ENCODE measurements around the gene NAA60. TPM values are rescaled to one million over a fixed set of nuclear protein-coding genes. Genes with fewer than 3 reads are reported as not detected.
A peak's percentile ranks its signal among the peaks of the same experiment; 100 is the strongest.

NAA60 gene
- total RNA-seq, 2 experiments from 2014 or later: 20.0 to 27.1 TPM

DNA sequence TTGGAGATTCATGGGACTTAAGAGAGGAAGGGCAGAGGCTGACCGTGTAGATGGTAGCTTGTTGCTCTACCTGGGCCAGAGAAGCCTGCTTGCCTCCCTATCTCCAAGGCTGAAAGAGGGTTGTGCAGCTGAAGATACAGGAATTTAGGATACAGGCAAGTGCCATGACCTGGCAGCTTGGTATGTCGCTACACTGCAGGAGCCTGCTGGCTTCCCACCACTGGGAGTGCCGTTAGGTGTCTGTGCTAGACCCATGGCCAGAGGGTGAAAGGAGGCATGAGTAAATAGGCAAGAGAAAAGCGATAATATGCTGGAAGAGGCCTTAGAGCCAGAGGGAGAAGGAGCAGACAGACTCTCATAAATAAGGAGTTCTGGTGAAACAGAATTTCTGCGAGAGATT, 10.6 kb downstream of the NAA60 start:
- CTCF ChIA-PET: interaction anchor here (1.1 kb wide), 1 partner anchor 11 kb away, joined by 3 read pairs; the partner anchor contains the start of genes NAA60 and ZNF597
- no peak overlapping the region for H3K27ac Mint-ChIP-seq
- intact Hi-C loops (cut with micrococcal nuclease): no loop called here

DNA sequence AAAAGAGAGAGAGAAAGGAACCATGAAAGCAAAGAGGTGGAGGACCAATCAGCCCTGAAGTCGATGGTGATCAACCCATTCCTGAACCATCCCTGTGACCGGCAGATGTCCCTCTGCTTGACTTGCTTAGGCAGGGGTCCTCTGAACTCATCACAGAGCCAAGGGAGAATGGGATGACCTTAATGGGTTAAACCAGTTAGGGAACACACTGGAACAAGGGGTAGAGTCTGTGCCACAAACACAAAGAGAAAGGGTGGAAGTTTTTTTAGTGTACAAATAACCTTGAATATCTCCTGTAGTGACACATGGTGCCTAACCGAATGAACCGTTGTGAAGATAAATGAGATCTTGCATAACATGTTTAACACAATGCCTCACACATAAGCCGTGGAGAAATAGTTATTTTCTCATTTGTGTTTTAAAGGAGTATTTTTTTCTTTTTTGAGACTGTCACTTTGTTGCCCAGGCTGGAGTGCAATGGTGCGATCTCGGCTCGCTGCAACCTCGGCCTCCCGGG, 11.2 kb downstream of the NAA60 start:
- DNase-seq: no peak
- Mint-ChIP-seq H3K27me3 (ENCODE audit: low read depth) (no peaks in the 10 kb centered on the region), H3K27ac (no peak overlapping the region), H3K4me3 (no peak overlapping the region), H3K4me1 (ENCODE audit: low read depth) (peaks cover 19% of the 10 kb centered on the region), H3K9me3 (no peaks in the 10 kb centered on the region), H3K36me3 (ENCODE audit: low read depth) (peaks cover 4% of the 10 kb centered on the region)
- CTCF ChIA-PET: interaction anchor here (1.1 kb wide), 1 partner anchor 11 kb away, joined by 3 read pairs; the partner anchor contains the start of genes NAA60 and ZNF597
- intact Hi-C loops (cut with micrococcal nuclease): loop anchor here (5.0 kb wide), 1 partner anchor 123 kb away; the partner anchor contains the start of gene NLRC3

More for the DNA sequence above, 10.6 kb downstream of the NAA60 start:
- H3K36me3 Mint-ChIP-seq (ENCODE audit: low read depth): peaks cover 4% of the 10 kb centered on the region
- no peaks in the 10 kb centered on the region for H3K27me3 Mint-ChIP-seq (ENCODE audit: low read depth)
- H3K4me1 Mint-ChIP-seq (ENCODE audit: low read depth): peaks cover 13% of the 10 kb centered on the region
- H3K4me3 Mint-ChIP-seq: no peak overlapping the region
- no peak for DNase-seq
- H3K9me3 Mint-ChIP-seq: no peaks in the 10 kb centered on the region

DNA sequence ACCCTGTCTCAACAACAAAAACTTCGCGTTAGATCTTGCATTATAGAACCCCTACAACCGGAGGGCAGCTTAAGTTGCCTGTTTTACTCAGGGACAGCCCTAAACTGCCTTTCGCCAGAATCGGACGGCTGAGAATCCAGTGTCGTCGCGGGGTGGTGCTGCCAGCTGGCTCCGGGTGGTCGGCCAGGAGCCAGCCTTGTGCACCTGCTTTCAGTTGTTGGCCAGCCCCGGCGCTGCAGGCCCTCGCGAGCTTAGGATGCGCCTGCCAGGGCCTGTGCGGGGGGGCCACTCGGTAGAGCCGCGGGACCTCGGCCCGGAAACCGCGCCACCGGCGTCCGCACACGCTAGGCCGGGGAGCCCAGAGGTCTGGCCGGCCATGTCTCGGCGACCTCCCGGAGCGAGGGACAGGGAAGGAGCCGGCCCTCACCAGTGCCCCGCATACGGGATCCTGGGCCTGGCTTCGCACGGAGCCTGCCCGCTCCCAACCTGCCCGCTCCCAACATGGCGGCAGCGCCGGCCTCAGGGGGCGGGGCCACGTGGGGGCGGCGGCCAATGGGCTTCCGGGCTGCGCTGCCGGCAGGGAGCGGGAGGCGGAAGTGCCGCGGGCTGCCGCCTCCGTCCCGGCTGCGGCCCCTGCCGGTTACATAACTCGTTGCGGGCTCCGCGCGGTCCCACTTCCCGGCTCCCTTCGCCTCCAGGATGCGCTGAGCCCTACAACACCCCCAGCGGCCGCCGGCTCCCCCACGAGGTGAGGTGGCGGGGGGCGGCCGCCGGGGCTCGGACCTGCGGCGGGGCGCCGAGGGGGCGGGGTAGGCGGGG, 14.2 kb downstream of the NAA60 start:
- H3K27ac Mint-ChIP-seq: peak overlapping the region; percentile 88
- H3K4me1 Mint-ChIP-seq (ENCODE audit: low read depth): peaks cover 44% of the 10 kb centered on the region
- DNase-seq: peak; percentile 91
- CTCF ChIA-PET: interaction anchor here (0.6 to 0.9 kb wide), 3 partner anchors 13 to 168 kb away, joined by 3 to 4 read pairs (median 3); no protein-coding TSS in a partner anchor
- no peaks in the 10 kb centered on the region for H3K27me3 Mint-ChIP-seq (ENCODE audit: low read depth)
- H3K36me3 Mint-ChIP-seq (ENCODE audit: low read depth): peaks cover 1% of the 10 kb centered on the region
- intact Hi-C loops (cut with micrococcal nuclease): loop anchor here (1.0 to 5.0 kb wide), 9 partner anchors 13 to 275 kb away; partner anchors contain the start of genes NLRC3, OR1F1, TIGD7 and ZNF174
- H3K9me3 Mint-ChIP-seq: no peaks in the 10 kb centered on the region
- peak overlapping the region; percentile 79 for H3K4me3 Mint-ChIP-seq

DNA sequence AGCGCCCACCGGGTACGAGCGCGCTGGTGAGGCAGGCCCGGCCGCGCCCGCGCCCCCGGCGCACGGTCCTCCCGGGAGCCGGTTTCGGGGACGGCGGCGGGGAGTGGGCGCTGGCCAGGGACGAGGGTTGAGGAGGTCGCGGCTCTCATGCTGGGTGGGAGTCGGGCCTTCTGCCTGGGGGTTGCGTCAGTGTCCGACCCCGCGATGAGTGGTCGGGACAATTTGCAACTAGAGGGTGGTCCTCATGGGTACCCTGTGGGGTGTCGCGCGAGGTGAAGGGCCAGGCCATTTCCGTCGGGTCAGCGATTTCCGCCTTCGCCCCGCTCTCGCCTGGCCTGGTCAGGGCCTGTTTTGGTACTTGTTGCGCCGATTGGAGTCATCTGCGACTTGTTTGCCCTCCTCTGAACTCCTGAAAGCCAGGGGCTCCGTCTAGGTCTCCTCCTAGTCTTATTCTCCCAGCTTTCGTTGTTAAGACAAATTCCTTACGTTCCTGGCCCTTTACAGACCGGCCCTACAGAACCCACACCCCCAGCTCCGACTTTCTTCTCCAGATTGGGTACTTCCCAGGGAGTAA, 14.9 kb downstream of the NAA60 start:
- Mint-ChIP-seq H3K36me3 (ENCODE audit: low read depth) (peaks cover 1% of the 10 kb centered on the region), H3K4me3 (peak overlapping the region; percentile 88), H3K27ac (peak overlapping the region; percentile 87), H3K9me3 (no peaks in the 10 kb centered on the region), H3K4me1 (ENCODE audit: low read depth) (peaks cover 44% of the 10 kb centered on the region), H3K27me3 (ENCODE audit: low read depth) (no peaks in the 10 kb centered on the region)
- CTCF ChIA-PET: interaction anchor here (0.7 kb wide), 1 partner anchor 327 kb away, joined by 3 read pairs; no protein-coding TSS in a partner anchor
- intact Hi-C loops (cut with micrococcal nuclease): loop anchor here (1.0 to 5.0 kb wide), 3 partner anchors 119 to 276 kb away; partner anchors contain the start of gene NLRC3
- DNase-seq: no peak

DNA sequence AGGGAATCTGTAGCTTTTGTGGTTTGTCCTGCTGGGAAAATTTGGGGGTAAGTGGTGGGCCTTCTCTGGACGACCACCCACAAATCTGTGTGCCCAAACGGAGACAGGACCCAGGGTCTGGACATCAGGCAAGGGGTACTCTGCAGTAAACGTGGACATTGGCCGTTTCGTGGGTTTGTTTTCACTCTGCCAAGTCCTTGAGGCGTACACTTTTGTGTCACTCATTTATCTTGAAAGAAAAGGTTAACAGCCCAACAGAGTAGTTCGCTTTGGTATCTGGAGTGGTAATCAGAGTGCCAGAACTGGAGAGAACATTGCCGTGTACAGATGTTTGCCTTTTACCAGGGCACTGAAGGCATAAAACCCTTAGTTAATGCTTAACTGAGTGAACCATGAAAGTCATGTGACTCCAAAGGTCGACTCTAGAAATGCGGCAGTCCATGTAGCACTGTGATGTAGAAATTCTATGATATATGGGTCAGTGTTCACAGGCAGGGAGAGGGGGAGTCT, 15.4 kb downstream of the NAA60 start:
- intact Hi-C loops (cut with micrococcal nuclease): loop anchor here (1.0 to 5.0 kb wide), 3 partner anchors 118 to 276 kb away; partner anchors contain the start of gene NLRC3
- Mint-ChIP-seq H3K27ac (peak overlapping the region; percentile 87), H3K4me1 (ENCODE audit: low read depth) (peaks cover 48% of the 10 kb centered on the region), H3K36me3 (ENCODE audit: low read depth) (peaks cover 1% of the 10 kb centered on the region), H3K27me3 (ENCODE audit: low read depth) (no peaks in the 10 kb centered on the region), H3K4me3 (peak overlapping the region; percentile 88), H3K9me3 (no peaks in the 10 kb centered on the region)
- CTCF ChIA-PET: interaction anchor here (0.7 kb wide), 1 partner anchor 327 kb away, joined by 3 read pairs; no protein-coding TSS in a partner anchor
- no peak for DNase-seq

DNA sequence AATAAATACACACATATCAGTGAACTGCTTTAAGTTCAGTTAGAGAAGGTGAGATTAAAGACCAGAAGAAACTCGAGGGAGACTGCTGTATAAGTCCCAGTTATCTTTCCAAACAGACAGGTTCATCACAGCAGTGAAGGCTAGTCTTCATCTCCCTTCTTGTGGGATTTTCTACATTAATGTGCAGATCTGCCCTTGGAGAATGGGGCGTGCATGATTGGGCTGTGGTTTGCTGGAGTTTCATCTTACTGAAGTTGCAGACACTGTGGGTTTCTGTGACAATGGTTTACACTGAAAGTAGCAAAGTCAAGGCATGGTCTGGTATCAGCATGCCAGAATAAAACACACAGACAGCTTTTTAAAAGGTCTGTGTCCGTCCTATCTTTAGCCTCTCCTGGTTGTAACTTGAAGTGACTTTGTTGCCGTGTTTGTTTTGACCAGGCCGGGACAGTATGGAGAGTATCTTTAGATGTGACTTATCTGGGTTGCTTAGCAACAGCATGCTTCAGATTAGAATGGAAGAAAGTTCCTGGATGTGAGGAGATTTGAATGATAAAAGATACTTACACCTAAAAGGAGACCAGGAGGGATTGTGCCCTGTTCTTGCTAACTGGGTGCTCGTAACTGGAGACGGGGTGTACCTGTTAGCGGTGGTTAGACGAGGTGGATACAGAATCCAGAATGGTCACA, 16.1 kb downstream of the NAA60 start:
- H3K4me3 Mint-ChIP-seq: peak overlapping the region; percentile 88
- H3K27ac Mint-ChIP-seq: peak overlapping the region; percentile 87
- peak; percentile 40 for DNase-seq
- H3K36me3 Mint-ChIP-seq (ENCODE audit: low read depth): peaks cover 1% of the 10 kb centered on the region
- H3K4me1 Mint-ChIP-seq (ENCODE audit: low read depth): peaks cover 53% of the 10 kb centered on the region
- no peaks in the 10 kb centered on the region for H3K27me3 Mint-ChIP-seq (ENCODE audit: low read depth)
- no peaks in the 10 kb centered on the region for H3K9me3 Mint-ChIP-seq
- intact Hi-C loops (cut with micrococcal nuclease): loop anchor here (2.0 to 5.0 kb wide), 2 partner anchors 118 to 277 kb away; partner anchors contain the start of gene NLRC3
- CTCF ChIA-PET: interaction anchor here (0.8 to 1.8 kb wide), 2 partner anchors 15 to 63 kb away, joined by 3 to 4 read pairs; no protein-coding TSS in a partner anchor

DNA sequence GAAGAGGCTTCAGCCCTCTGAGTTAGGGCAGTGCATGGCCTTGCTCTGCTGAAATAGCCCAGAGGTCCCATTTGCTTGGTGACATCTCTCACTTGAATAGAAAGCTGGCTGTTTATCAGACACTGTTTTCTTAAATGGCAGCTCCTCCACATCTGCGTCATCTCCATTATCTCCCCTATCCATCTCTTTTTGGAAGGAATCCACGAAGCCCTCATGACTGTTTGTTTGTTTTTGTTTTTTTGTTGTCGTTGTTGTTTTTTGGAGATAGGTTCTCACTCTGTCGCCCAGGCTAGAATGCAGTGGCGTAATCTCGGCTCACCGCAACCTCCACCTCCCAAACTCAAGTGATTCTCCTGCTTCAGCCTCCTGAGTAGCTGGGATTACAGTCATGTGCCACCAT, 16.6 kb downstream of the NAA60 start:
- Mint-ChIP-seq H3K4me3 (no peak overlapping the region), H3K36me3 (ENCODE audit: low read depth) (peaks cover 1% of the 10 kb centered on the region), H3K27me3 (ENCODE audit: low read depth) (no peaks in the 10 kb centered on the region), H3K9me3 (no peaks in the 10 kb centered on the region), H3K4me1 (ENCODE audit: low read depth) (peaks cover 53% of the 10 kb centered on the region), H3K27ac (no peak overlapping the region)
- no peak for DNase-seq
- intact Hi-C loops (cut with micrococcal nuclease): no loop called here
- CTCF ChIA-PET: interaction anchor here (0.8 to 1.8 kb wide), 3 partner anchors 16 to 331 kb away, joined by 3 to 4 read pairs (median 3); no protein-coding TSS in a partner anchor

DNA sequence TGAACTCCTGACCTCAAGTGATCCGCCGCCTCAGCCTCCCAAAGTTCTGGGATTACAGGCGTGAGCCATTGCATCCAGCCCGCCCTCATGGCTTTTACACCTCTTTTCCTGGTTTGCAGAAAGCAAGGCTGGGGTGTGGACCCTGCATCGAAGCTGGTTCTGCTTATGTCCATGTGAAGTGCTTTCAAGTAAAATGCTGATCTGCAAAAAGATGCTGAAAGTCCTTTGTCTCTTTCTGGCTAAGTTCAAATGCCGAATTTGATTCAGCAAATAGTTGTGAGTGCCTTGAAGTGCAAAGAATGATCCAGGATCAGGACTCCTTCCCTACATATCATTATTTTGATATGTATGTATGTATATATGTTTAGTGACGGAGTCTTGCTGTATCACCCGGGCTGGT, 17.1 kb downstream of the NAA60 start:
- Mint-ChIP-seq H3K4me3 (no peak overlapping the region), H3K9me3 (no peaks in the 10 kb centered on the region), H3K36me3 (ENCODE audit: low read depth) (peaks cover 5% of the 10 kb centered on the region), H3K4me1 (ENCODE audit: low read depth) (peaks cover 57% of the 10 kb centered on the region), H3K27ac (no peak overlapping the region), H3K27me3 (ENCODE audit: low read depth) (no peaks in the 10 kb centered on the region)
- DNase-seq: no peak
- CTCF ChIA-PET: interaction anchor here (0.8 to 1.8 kb wide), 3 partner anchors 16 to 331 kb away, joined by 3 to 4 read pairs (median 3); no protein-coding TSS in a partner anchor
- intact Hi-C loops (cut with micrococcal nuclease): no loop called here

DNA sequence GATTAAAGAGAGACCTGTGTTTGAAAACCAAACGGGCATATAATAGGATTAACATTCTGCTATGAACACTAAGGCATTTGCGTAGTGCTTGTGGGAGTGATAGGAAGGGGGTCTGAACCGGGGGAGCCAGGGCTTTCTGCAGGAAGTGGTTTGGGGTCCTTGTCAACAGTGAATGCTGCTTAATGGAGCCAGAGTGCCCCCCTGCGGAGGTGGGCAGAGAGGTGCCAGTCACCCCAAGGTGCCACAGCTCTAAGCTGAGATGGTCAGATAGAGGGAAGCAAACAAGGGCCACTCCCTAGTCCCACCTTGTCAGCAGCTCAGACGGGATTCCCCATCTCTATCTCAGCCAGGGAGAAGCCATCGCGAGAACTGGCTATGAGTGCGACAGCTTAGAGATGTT, 17.7 kb downstream of the NAA60 start:
- Mint-ChIP-seq H3K27ac (peak overlapping the region; percentile 54), H3K4me3 (peak overlapping the region; percentile 1), H3K4me1 (ENCODE audit: low read depth) (peaks cover 61% of the 10 kb centered on the region), H3K27me3 (ENCODE audit: low read depth) (no peaks in the 10 kb centered on the region), H3K36me3 (ENCODE audit: low read depth) (peaks cover 5% of the 10 kb centered on the region), H3K9me3 (no peaks in the 10 kb centered on the region)
- DNase-seq: peak; percentile 67
- intact Hi-C loops (cut with micrococcal nuclease): no loop called here
- CTCF ChIA-PET: interaction anchor here (1.5 to 1.8 kb wide), 2 partner anchors 64 to 332 kb away, joined by 3 to 4 read pairs; no protein-coding TSS in a partner anchor

DNA sequence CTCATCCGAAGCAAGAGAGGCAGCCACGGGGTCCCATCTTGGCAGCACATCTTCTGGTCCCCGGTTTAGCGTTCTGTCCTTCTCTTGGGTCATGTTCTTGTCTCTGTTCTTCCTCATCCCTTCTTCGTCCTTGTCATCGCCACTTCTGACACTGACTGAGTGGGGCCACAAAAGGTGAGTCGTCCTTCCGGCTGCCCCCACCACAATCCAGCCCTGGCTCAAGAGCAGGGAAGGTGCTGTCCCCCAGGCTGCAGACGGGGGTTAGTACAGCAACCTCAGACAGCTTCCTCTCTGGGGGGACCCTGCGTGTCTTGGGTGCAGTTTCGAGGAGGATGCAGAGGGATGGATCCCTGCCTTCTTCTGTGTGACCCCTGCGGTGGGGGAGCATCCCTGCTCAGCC, 21.8 kb downstream of the NAA60 start:
- H3K27me3 Mint-ChIP-seq (ENCODE audit: low read depth): no peaks in the 10 kb centered on the region
- H3K36me3 Mint-ChIP-seq (ENCODE audit: low read depth): peaks cover 15% of the 10 kb centered on the region
- peak overlapping the region; percentile 41 for H3K27ac Mint-ChIP-seq
- no peaks in the 10 kb centered on the region for H3K9me3 Mint-ChIP-seq
- peaks cover 63% of the 10 kb centered on the region for H3K4me1 Mint-ChIP-seq (ENCODE audit: low read depth)
- DNase-seq: no peak
- intact Hi-C loops (cut with micrococcal nuclease): no loop called here
- no peak overlapping the region for H3K4me3 Mint-ChIP-seq
- CTCF ChIA-PET: no interaction called here

DNA sequence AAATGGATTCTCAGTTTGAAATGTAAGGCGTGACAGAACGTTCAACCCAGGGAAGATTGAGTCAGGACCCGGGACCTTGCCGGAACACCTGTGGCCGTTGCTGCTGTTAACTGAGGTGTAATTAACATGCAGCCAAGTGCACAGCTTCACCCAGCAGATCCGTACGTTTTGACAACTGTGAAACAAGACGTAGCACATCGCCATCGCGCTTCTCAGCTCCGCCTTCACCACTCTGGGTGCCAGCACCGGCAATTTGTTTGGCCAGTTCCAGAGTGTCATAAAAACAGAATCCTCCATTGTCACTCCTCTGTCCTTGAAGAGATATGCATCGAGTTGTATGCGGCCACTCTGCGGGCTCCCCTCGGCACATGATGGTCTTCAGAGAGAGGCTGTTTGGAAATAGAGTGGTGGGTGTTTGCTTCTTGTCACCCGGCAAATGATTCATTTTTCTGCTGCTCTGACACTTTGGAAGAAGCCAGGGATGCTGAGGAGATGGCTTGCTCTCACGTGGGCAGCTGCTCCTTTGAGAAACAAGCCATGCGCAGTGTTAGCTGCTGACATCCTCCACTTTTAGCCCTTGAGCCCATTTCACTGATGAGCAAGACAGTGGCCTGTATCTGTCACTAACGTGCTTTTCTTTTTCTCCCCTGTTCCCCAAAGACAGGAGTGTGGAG, 22.6 kb downstream of the NAA60 start:
- Mint-ChIP-seq H3K36me3 (ENCODE audit: low read depth) (peaks cover 15% of the 10 kb centered on the region), H3K27me3 (ENCODE audit: low read depth) (no peaks in the 10 kb centered on the region), H3K4me3 (no peak overlapping the region), H3K9me3 (no peaks in the 10 kb centered on the region), H3K27ac (no peak overlapping the region), H3K4me1 (ENCODE audit: low read depth) (peaks cover 58% of the 10 kb centered on the region)
- CTCF ChIA-PET: no interaction called here
- DNase-seq: no peak
- intact Hi-C loops (cut with micrococcal nuclease): no loop called here

Measured in activated naive CD4-positive, alpha-beta T cell treated with anti-CD3 and anti-CD28 coated beads for 36 hours (primary cell).